WTC11 (cell line): ENCODE measurements around the gene DTX1. TPM values are rescaled to one million over a fixed set of nuclear protein-coding genes. Genes with fewer than 3 reads are reported as not detected.

Experiments
- ATAC-seq: fragments of 200-7000 bp; cut with Tn5 transposase; 2 replicates; pipeline ENCODE4 v1.10.0; 2021; ENCODE audit warnings: mild to moderate bottlenecking, moderate library complexity
- CTCF ChIA-PET: fragments of 300-600 bp; sonication (Branson Sonifier 250); formaldehyde crosslinking; loops from one replicate; lab custom pipeline; 2021; ENCODE audit warnings: antibody characterized with exemption; lab: Charles Lee
- POLR2A ChIA-PET: fragments of 350-600 bp; sonication (Branson Sonifier 250); formaldehyde crosslinking; loops from one replicate; lab custom pipeline; 2021; ENCODE audit warnings: antibody characterized with exemption; lab: Charles Lee
- DNase-seq: peaks from one replicate; pipeline ENCODE4 v3.0.0; 2021; ENCODE audit warnings: low spot score
- H3K27ac Mint-ChIP-seq: 2 replicates; pipeline ENCODE4 v1.8.0; 2021; ENCODE audit warnings: mixed read lengths
- H3K27me3 Mint-ChIP-seq: 2 replicates; pipeline ENCODE4 v1.8.0; 2021; ENCODE audit warnings: low read depth, mild to moderate bottlenecking, moderate library complexity, mixed read lengths
- H3K36me3 Mint-ChIP-seq: 2 replicates; pipeline ENCODE4 v1.8.0; 2021; ENCODE audit warnings: mixed read lengths
- H3K4me1 Mint-ChIP-seq: 2 replicates; pipeline ENCODE4 v1.8.0; 2022; ENCODE audit warnings: mixed read lengths
- H3K4me3 Mint-ChIP-seq: 2 replicates; pipeline ENCODE4 v1.8.0; 2021; ENCODE audit warnings: mild to moderate bottlenecking, moderate library complexity, mixed read lengths
- H3K9me3 Mint-ChIP-seq: 2 replicates; pipeline ENCODE4 v1.8.0; 2021; ENCODE audit warnings: mixed read lengths
- CREM ChIP-seq: sonication (generic); formaldehyde crosslinking; IDR thresholded peaks from 2 replicates; pipeline ENCODE4 v1.8.1; 2022; ENCODE audit warnings: mild to moderate bottlenecking, missing genetic modification reagents, moderate library complexity
- E2F4 ChIP-seq: sonication (generic); formaldehyde crosslinking; IDR thresholded peaks from 2 replicates; pipeline ENCODE4 v1.8.1; 2022; ENCODE audit warnings: low read depth, mild to moderate bottlenecking, moderate library complexity, missing genetic modification reagents, borderline replicate concordance
- ELF4 ChIP-seq: sonication (generic); formaldehyde crosslinking; IDR thresholded peaks from 2 replicates; pipeline ENCODE4 v1.8.1; 2022; ENCODE audit warnings: low read depth, mild to moderate bottlenecking, moderate library complexity, missing genetic modification reagents
- EMX1 ChIP-seq: fragments of 250-450 bp; sonication (Bioruptor Pico); IDR thresholded peaks from 2 replicates; pipeline ENCODE4 v1.8.0; 2021; ENCODE audit warnings: mild to moderate bottlenecking
- JUN ChIP-seq: sonication (generic); formaldehyde crosslinking; IDR thresholded peaks from 2 replicates; pipeline ENCODE4 v1.8.0; 2023; ENCODE audit warnings: mild to moderate bottlenecking, missing genetic modification reagents
- MXD4 ChIP-seq: fragments of 250-450 bp; sonication (Bioruptor Pico); IDR thresholded peaks from 2 replicates; pipeline ENCODE4 v1.8.0; 2021; ENCODE audit warnings: mild to moderate bottlenecking, moderate library complexity, borderline replicate concordance
- NFATC4 ChIP-seq: fragments of 250-450 bp; sonication (Bioruptor Pico); IDR thresholded peaks from 2 replicates; pipeline ENCODE4 v1.9.0; 2021; ENCODE audit warnings: mild to moderate bottlenecking
- NFE2L1 ChIP-seq: sonication (generic); formaldehyde crosslinking; IDR thresholded peaks from 2 replicates; pipeline ENCODE4 v1.8.1; 2023; ENCODE audit warnings: missing genetic modification reagents
- NFYB ChIP-seq: sonication (generic); formaldehyde crosslinking; conservative IDR thresholded peaks from 2 replicates; pipeline ENCODE4 v1.8.0; 2022; ENCODE audit warnings: low read depth, missing genetic modification reagents
- NR1H2 ChIP-seq: sonication (generic); formaldehyde crosslinking; IDR thresholded peaks from 2 replicates; pipeline ENCODE4 v1.9.0; 2021; ENCODE audit warnings: mild to moderate bottlenecking, moderate library complexity, missing genetic modification reagents
- NR3C1 ChIP-seq: sonication (generic); formaldehyde crosslinking; conservative IDR thresholded peaks from 2 replicates; pipeline ENCODE4 v1.8.1; 2023; ENCODE audit warnings: low read depth, mild to moderate bottlenecking, missing genetic modification reagents
- OVOL2 ChIP-seq: fragments of 250-450 bp; sonication (Bioruptor Pico); IDR thresholded peaks from 2 replicates; pipeline ENCODE4 v1.9.0; 2021; ENCODE audit warnings: mild to moderate bottlenecking, borderline replicate concordance
- PRDM15 ChIP-seq: sonication (generic); formaldehyde crosslinking; IDR thresholded peaks from 2 replicates; pipeline ENCODE4 v1.8.0; 2022; ENCODE audit warnings: missing genetic modification reagents
- SMAD3 ChIP-seq: sonication (generic); formaldehyde crosslinking; IDR thresholded peaks from 2 replicates; pipeline ENCODE4 v1.8.0; 2022; ENCODE audit warnings: missing genetic modification reagents, mild to moderate bottlenecking, borderline replicate concordance
- SOX15 ChIP-seq: fragments of 250-450 bp; sonication (Bioruptor Pico); IDR thresholded peaks from 2 replicates; pipeline ENCODE4 v1.9.0; 2021; ENCODE audit warnings: mild to moderate bottlenecking
- SP1 ChIP-seq: sonication (generic); formaldehyde crosslinking; conservative IDR thresholded peaks from 2 replicates; pipeline ENCODE4 v1.8.1; 2022; ENCODE audit warnings: missing genetic modification reagents
- TEAD1 ChIP-seq: sonication (generic); formaldehyde crosslinking; IDR thresholded peaks from 2 replicates; pipeline ENCODE4 v1.8.0; 2022; ENCODE audit warnings: mild to moderate bottlenecking, missing genetic modification reagents
- ZNF317 ChIP-seq: sonication (generic); formaldehyde crosslinking; IDR thresholded peaks from 2 replicates; pipeline ENCODE4 v1.8.1; 2023; ENCODE audit warnings: low read depth, mild to moderate bottlenecking, moderate library complexity, missing genetic modification reagents, borderline replicate concordance
- ZNF512 ChIP-seq: sonication (generic); formaldehyde crosslinking; IDR thresholded peaks from 2 replicates; pipeline ENCODE4 v1.8.1; 2022; ENCODE audit warnings: missing genetic modification reagents, borderline replicate concordance
- total RNA-seq: library from RNA; stranded (reverse); gene quantifications from 3 replicates; pipeline ENCODE4 v1.2.3, GENCODE V29; 2021
- TF ChIP-seq, protein P1 (sequence below): fragments of 250-450 bp; sonication (Bioruptor Pico); IDR thresholded peaks from 2 replicates; pipeline ENCODE4 v1.9.0; 2021; ENCODE audit warnings: mild to moderate bottlenecking
- TF ChIP-seq, protein P2 (sequence below): fragments of 250-450 bp; sonication (Bioruptor Pico); IDR thresholded peaks from 2 replicates; pipeline ENCODE4 v1.9.0; 2021; ENCODE audit warnings: mild to moderate bottlenecking, borderline replicate concordance

DTX1 gene
- total RNA-seq, 1 experiment from 2014 or later: 6.2 TPM

DNA sequence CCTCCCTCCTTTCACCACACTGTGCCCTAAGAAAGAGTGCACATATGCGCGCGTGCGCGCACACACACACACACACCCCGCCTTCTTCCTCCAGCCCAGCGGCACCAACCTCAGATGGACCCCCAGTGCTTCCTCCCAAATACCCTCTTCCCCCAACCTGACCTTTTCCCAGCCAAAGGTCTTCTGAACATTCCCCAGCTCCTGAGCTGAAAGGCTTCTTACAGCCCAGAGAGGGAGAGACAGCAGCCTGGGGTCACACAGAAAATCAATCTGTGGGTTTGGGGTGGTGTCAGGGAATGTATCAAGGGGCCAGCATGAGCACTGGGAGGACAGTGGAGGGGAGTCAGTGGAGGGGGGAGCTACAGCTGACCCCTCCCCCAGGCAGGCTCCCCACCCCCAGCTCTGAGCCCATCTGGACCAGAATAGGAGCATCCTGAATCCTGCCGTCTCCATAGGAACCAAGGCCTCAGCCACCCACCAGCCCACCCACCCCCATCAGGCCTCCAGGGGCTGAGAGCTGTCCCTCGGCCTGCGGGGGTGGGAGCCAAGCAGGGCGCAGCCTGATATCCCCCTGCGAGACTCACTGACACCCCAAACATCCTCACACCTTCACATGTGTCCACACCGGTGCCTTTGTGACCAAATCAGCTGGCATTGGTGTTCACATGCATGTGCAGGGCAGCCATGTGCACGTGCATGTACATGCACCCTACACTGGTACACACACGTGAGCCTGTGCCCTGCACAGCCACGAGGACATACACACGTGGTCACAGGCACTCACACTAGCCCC is 73.3 kb downstream of the DTX1 start (continued):
- TF ChIP-seq EMX1 (CRISPR knock-in tag) (no peak), NFYB (no peak)

- peak; percentile 75 for DNase-seq
- Mint-ChIP-seq H3K36me3 (peaks cover 2% of the 10 kb centered on the region; the same call in 1 of the 2 replicates), H3K27ac (no peak overlapping the region), H3K9me3 (peaks cover 2% of the 10 kb centered on the region; the same call in 1 of the 2 replicates), H3K4me3 (no peak overlapping the region), H3K4me1 (peaks cover 6% of the 10 kb centered on the region), H3K27me3 (peaks cover 16% of the 10 kb centered on the region)
- ChIA-PET CTCF (interaction anchor here (1.0 to 8.4 kb wide), 7 partner anchors 12 to 46 kb away, joined by 3 to 181 read pairs (median 4); partner anchors contain the start of gene CFAP73), POLR2A (interaction anchor here (1.0 kb wide), 1 partner anchor 31 kb away, joined by 3 read pairs; no protein-coding TSS in a partner anchor)
- ATAC-seq: peak; percentile 73
- TF ChIP-seq, protein P1, sequence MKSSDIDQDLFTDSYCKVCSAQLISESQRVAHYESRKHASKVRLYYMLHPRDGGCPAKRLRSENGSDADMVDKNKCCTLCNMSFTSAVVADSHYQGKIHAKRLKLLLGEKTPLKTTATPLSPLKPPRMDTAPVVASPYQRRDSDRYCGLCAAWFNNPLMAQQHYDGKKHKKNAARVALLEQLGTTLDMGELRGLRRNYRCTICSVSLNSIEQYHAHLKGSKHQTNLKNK (CRISPR knock-in tag): no peak
- no peak for TF ChIP-seq JUN (CRISPR knock-in tag)
- no peak for TF ChIP-seq ZNF512 (CRISPR knock-in tag)
- TF ChIP-seq SMAD3 (CRISPR knock-in tag): no peak
- TF ChIP-seq SP1: no peak
- TF ChIP-seq SOX15 (CRISPR knock-in tag): no peak
- TF ChIP-seq, protein P2, sequence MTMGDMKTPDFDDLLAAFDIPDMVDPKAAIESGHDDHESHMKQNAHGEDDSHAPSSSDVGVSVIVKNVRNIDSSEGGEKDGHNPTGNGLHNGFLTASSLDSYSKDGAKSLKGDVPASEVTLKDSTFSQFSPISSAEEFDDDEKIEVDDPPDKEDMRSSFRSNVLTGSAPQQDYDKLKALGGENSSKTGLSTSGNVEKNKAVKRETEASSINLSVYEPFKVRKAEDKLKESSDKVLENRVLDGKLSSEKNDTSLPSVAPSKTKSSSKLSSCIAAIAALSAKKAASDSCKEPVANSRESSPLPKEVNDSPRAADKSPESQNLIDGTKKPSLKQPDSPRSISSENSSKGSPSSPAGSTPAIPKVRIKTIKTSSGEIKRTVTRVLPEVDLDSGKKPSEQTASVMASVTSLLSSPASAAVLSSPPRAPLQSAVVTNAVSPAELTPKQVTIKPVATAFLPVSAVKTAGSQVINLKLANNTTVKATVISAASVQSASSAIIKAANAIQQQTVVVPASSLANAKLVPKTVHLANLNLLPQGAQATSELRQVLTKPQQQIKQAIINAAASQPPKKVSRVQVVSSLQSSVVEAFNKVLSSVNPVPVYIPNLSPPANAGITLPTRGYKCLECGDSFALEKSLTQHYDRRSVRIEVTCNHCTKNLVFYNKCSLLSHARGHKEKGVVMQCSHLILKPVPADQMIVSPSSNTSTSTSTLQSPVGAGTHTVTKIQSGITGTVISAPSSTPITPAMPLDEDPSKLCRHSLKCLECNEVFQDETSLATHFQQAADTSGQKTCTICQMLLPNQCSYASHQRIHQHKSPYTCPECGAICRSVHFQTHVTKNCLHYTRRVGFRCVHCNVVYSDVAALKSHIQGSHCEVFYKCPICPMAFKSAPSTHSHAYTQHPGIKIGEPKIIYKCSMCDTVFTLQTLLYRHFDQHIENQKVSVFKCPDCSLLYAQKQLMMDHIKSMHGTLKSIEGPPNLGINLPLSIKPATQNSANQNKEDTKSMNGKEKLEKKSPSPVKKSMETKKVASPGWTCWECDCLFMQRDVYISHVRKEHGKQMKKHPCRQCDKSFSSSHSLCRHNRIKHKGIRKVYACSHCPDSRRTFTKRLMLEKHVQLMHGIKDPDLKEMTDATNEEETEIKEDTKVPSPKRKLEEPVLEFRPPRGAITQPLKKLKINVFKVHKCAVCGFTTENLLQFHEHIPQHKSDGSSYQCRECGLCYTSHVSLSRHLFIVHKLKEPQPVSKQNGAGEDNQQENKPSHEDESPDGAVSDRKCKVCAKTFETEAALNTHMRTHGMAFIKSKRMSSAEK (CRISPR knock-in tag): no peak
- TF ChIP-seq ELF4 (CRISPR knock-in tag): no peak
- TF ChIP-seq CREM (CRISPR knock-in tag): no peak
- TF ChIP-seq NFATC4 (CRISPR knock-in tag): no peak
- TF ChIP-seq TEAD1: no peak
- TF ChIP-seq OVOL2 (CRISPR knock-in tag): no peak
- TF ChIP-seq NR1H2 (CRISPR knock-in tag): no peak
- no peak for TF ChIP-seq NR3C1 (CRISPR knock-in tag)
- no peak for TF ChIP-seq ZNF317
- TF ChIP-seq E2F4: no peak
- TF ChIP-seq MXD4 (CRISPR knock-in tag): no peak
- no peak for TF ChIP-seq PRDM15 (CRISPR knock-in tag)
- no peak for TF ChIP-seq NFE2L1 (CRISPR knock-in tag)
These were observed 74.1 kb downstream of the DTX1 start for GRCh38 chr12:113130457-113131135.
